ENCODE measurements around the gene AIP. TPM values are rescaled to one million over a fixed set of nuclear protein-coding genes. Genes with fewer than 3 reads are reported as not detected.
"Not testable (repeated sequence)": the region's sequence is repeated elsewhere in the genome, so short reads cannot be mapped to it uniquely, and the experiment has no call there.

AIP gene
- total RNA-seq, 2 experiments from 2014 or later: 152 to 159 TPM

GRCh38 chr11:67510023-67510345 is 27.2 kb downstream of the AIP start:
- Mint-ChIP-seq H3K4me3 (no peak overlapping the region), H3K27ac (no peak overlapping the region), H3K4me1 (peaks cover 35% of the 10 kb centered on the region), H3K27me3 (peaks cover 17% of the 10 kb centered on the region), H3K36me3 (ENCODE audit: low read depth) (peaks cover 13% of the 10 kb centered on the region), H3K9me3 (no peaks in the 10 kb centered on the region)
- ChIA-PET POLR2A (no interaction called here), CTCF (no interaction called here)
- DNase-seq: no peak

DNA sequence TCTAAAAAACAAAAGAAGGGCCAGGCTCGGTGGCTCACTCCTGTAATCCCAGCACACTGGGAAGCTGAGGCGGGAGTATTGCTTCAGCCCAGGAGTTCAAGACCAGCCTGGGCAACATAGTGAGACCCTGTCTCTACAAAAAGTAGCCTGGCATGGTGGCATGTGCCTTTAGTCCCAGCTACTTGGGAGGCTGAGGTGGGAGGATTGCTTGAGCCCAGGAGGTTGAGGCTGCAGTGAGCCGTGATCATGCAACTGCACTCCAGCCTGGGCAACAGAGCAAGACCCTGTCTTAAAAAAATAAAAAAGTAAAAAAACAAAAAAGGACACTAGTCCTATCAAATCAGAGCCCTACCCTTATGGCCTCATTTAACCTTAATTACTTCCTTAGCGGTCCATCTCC is 28.7 kb downstream of the AIP start:
- Mint-ChIP-seq H3K4me1 (peaks cover 23% of the 10 kb centered on the region), H3K27me3 (peaks cover 17% of the 10 kb centered on the region)
- H3K9me3 Mint-ChIP-seq; H3K4me3 Mint-ChIP-seq; H3K27ac Mint-ChIP-seq; POLR2A ChIA-PET; H3K36me3 Mint-ChIP-seq (ENCODE audit: low read depth); DNase-seq: not testable (repeated sequence)
- CTCF ChIA-PET: interaction anchor here (0.6 kb wide), 1 partner anchor 221 kb away, joined by 3 read pairs; no protein-coding TSS in a partner anchor

GRCh38 chr11:67514116-67514515 is 31.3 kb downstream of the AIP start:
- ChIA-PET POLR2A (no interaction called here), CTCF (interaction anchor here (1.6 kb wide), 1 partner anchor 100 kb away, joined by 4 read pairs; no protein-coding TSS in a partner anchor)
- H3K9me3 Mint-ChIP-seq: no peaks in the 10 kb centered on the region
- peaks cover 17% of the 10 kb centered on the region for H3K27me3 Mint-ChIP-seq
- H3K4me3 Mint-ChIP-seq: no peak overlapping the region
- no peak for DNase-seq
- H3K4me1 Mint-ChIP-seq: peaks cover 5% of the 10 kb centered on the region
- no peak overlapping the region for H3K27ac Mint-ChIP-seq
- H3K36me3 Mint-ChIP-seq (ENCODE audit: low read depth): no peaks in the 10 kb centered on the region

DNA sequence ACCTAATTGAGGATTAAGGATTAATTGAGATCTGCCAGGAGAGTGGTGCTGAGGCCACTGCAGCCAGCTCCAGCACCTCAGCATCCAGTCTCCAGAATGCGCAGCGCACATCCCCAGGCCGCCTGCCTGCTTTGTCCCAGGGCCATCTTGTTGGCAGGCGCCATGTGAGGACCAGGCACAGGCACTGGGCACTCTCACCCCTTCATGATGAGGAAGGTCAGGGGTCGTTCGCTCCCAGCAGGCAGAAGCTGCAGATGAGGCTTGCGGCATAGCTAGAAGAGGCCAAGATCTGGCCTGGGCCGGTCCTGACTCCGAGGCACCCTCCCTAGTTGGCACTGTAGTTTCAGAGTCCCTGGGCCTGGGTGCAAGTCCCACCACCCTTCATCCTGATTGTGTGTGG is 34.0 kb downstream of the AIP start:
- CTCF ChIA-PET: no interaction called here
- peaks cover 11% of the 10 kb centered on the region for H3K27me3 Mint-ChIP-seq

GRCh38 chr11:67517784-67518552 is 35.1 kb downstream of the AIP start:
- peaks cover 9% of the 10 kb centered on the region for H3K27me3 Mint-ChIP-seq
- H3K4me3 Mint-ChIP-seq: no peak overlapping the region
- DNase-seq: no peak
- H3K4me1 Mint-ChIP-seq: no peaks in the 10 kb centered on the region
- H3K27ac Mint-ChIP-seq: no peak overlapping the region
- H3K9me3 Mint-ChIP-seq: no peaks in the 10 kb centered on the region
- H3K36me3 Mint-ChIP-seq (ENCODE audit: low read depth): no peaks in the 10 kb centered on the region
- ChIA-PET CTCF (no interaction called here), POLR2A (no interaction called here)

More for the DNA sequence above, 34.0 kb downstream of the AIP start:
- Mint-ChIP-seq H3K4me1 (no peaks in the 10 kb centered on the region), H3K9me3 (no peaks in the 10 kb centered on the region), H3K4me3 (no peak overlapping the region), H3K27ac (no peak overlapping the region), H3K36me3 (ENCODE audit: low read depth) (no peaks in the 10 kb centered on the region)
- DNase-seq: no peak
- POLR2A ChIA-PET: no interaction called here

GRCh38 chr11:67519726-67520125 is 36.9 kb downstream of the AIP start:
- H3K36me3 Mint-ChIP-seq (ENCODE audit: low read depth): no peaks in the 10 kb centered on the region
- no peaks in the 10 kb centered on the region for H3K27me3 Mint-ChIP-seq
- ChIA-PET CTCF (no interaction called here), POLR2A (no interaction called here)
- DNase-seq: no peak
- no peaks in the 10 kb centered on the region for H3K9me3 Mint-ChIP-seq
- no peaks in the 10 kb centered on the region for H3K4me1 Mint-ChIP-seq
- H3K4me3 Mint-ChIP-seq: no peak overlapping the region
- no peak overlapping the region for H3K27ac Mint-ChIP-seq

DNA sequence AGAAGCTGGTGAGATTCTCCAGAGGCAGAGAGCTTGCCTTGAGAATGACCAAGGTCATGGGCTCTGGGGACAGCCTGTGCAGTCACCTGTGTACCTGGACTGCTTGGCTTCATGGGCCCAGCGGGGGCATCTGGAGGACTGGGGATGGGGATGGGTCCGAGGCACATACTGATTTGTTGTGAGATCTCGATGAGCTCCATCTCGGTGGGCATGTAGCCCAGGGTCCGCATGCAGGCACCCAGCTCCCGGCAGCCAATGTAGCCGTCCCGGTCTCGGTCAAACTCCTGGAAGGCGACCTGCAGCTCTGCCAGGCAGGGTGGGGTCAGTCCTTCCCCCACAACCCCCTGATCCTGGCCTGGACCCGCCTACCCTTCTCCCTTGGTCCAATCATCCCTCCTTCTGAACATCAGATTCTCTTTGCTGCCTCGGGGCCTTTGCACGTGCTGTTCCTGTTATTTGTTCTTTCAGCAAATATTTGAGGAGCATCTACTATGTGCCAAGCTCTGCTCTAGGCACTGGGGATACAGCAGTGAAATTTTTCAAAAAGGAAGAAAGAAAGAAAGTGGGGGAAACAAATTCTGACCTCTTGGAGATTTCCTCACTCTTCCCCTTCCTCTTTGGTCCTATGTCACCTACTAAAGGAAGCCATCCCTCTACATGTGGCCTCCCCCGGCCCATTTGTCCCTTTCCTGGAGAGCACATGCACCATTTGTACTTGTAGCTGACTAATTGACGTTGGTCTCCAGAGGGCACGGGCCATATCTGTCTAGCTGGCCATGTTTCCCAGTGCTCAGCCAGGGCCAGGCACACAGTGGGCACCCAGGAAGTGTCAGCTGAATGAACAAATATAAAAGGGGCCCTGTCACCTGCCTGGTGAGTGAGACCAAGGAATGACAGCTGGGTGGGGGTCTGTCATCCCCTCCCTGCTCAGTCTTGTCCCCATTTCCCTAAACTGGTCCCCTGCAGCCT is 38.3 kb downstream of the AIP start:
- Mint-ChIP-seq H3K4me3 (no peak overlapping the region), H3K9me3 (no peaks in the 10 kb centered on the region), H3K4me1 (no peaks in the 10 kb centered on the region), H3K27ac (no peak overlapping the region), H3K27me3 (no peaks in the 10 kb centered on the region), H3K36me3 (ENCODE audit: low read depth) (no peaks in the 10 kb centered on the region)
- POLR2A ChIA-PET: no interaction called here
- CTCF ChIA-PET: interaction anchor here (0.6 kb wide), 1 partner anchor 177 kb away, joined by 4 read pairs; no protein-coding TSS in a partner anchor
- DNase-seq: no peak

DNA sequence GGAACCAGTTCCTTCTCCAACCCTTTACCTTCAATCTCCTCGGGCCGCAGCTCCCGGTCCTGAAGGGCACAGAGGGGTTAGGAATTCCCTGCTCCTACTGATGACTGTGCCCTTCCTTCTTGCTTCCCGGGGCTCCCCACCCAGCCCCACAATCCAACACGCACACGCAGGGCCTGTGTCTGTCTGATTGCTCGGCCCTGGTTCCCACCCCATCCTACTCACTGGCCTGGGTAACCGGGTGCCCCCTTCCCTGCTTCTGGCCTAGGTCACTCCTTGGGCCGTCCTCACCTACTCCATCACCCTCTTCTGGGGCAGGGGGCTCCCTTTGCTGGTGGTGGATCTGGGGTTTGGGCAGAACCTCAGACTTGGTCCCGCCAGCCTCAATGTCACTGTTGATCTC is 39.1 kb downstream of the AIP start:
- no peaks in the 10 kb centered on the region for H3K4me1 Mint-ChIP-seq
- no peak for DNase-seq
- POLR2A ChIA-PET: no interaction called here
- CTCF ChIA-PET: no interaction called here
- H3K27ac Mint-ChIP-seq: no peak overlapping the region
- no peak overlapping the region for H3K4me3 Mint-ChIP-seq
- H3K9me3 Mint-ChIP-seq: no peaks in the 10 kb centered on the region
- no peaks in the 10 kb centered on the region for H3K27me3 Mint-ChIP-seq
- no peaks in the 10 kb centered on the region for H3K36me3 Mint-ChIP-seq (ENCODE audit: low read depth)

GRCh38 chr11:67522338-67522737 is 39.5 kb downstream of the AIP start:
- H3K27ac Mint-ChIP-seq: no peak overlapping the region
- CTCF ChIA-PET: no interaction called here
- POLR2A ChIA-PET: no interaction called here

DNA sequence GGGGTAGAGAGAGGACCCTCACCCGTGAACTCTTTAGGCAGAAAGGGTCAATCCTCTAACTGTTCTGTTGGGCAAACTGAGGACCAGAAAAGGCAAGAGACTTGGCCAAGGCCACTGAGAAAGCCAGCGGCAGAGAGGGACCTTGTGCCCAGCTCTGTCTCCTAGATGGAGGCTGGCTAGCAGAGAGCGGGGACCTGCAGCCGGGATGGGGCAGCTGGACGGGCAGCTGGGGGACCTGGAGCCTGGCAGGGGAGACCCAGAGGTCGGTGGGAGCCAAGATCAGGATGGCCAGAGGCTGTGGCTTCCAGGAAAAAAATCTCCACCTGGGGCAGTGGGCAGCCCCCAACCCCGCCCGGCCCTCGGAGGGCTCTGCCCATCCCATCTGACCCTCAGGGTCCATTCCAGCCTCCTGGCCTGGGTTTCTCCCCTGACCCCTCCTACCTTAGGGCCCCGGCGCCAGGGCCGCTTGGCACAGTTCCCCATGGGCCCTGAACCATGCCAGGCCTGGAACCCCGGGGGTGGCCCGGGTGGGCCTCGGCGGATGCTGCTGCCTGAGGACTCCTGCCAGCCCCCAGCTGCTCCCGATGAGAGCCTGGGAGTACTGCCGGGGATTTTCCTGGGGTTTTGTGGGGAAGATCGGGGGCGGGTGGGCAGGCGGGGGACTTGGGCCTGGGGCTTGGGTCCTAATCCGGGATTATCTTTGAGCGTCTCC is 40.2 kb downstream of the AIP start, which contains the start of gene CABP2:
Gene CABP2 (minus strand): TSS at position 603 of the 712 bp plus-strand sequence. CDS start 120 bp downstream, at position 483.
- H3K27me3 Mint-ChIP-seq: peaks cover 5% of the 10 kb centered on the region
- CTCF ChIA-PET: no interaction called here
- H3K4me3 Mint-ChIP-seq: no peak within 1 kb of the TSS
- H3K36me3 Mint-ChIP-seq (ENCODE audit: low read depth): no peaks in the 10 kb centered on the region
- H3K9me3 Mint-ChIP-seq: no peaks in the 10 kb centered on the region
- no peak for DNase-seq
- H3K4me1 Mint-ChIP-seq: no peaks in the 10 kb centered on the region
- no peak within 1 kb of the TSS for H3K27ac Mint-ChIP-seq
- POLR2A ChIA-PET: no interaction called here

More at GRCh38 chr11:67522338-67522737, 39.5 kb downstream of the AIP start:
- Mint-ChIP-seq H3K36me3 (ENCODE audit: low read depth) (no peaks in the 10 kb centered on the region), H3K9me3 (no peaks in the 10 kb centered on the region), H3K4me3 (no peak overlapping the region), H3K27me3 (peaks cover 2% of the 10 kb centered on the region), H3K4me1 (no peaks in the 10 kb centered on the region)
- DNase-seq: no peak

- Mint-ChIP-seq H3K36me3 (ENCODE audit: low read depth) (no peaks in the 10 kb centered on the region), H3K27me3 (peaks cover 5% of the 10 kb centered on the region), H3K9me3 (no peaks in the 10 kb centered on the region), H3K4me3 (no peak overlapping the region), H3K27ac (no peak overlapping the region), H3K4me1 (no peaks in the 10 kb centered on the region)
- POLR2A ChIA-PET: no interaction called here
- DNase-seq: no peak
- CTCF ChIA-PET: no interaction called here
Measured at GRCh38 chr11:67523556-67524479, 41.0 kb downstream of the AIP start.

DNA sequence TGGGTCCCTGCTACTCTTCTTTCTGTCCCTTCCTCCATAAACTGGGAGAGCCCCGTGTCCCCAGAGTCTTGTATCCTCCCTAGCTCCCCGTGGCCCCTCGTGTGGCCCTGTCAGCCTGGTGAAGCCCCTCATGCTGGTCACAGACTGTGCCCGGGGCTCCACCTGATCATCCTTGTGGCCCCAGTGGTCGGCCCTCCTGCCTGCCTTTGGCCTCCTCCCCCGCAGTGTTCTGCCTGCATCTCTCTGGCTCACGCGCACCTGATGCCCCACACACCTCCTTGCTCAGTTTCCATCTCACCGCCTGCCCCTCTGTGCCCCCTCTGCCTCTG is 41.6 kb downstream of the AIP start:
- no peaks in the 10 kb centered on the region for H3K36me3 Mint-ChIP-seq (ENCODE audit: low read depth)
- H3K4me3 Mint-ChIP-seq: no peak overlapping the region
- H3K27me3 Mint-ChIP-seq: peaks cover 7% of the 10 kb centered on the region
- no peak overlapping the region for H3K27ac Mint-ChIP-seq
- no peaks in the 10 kb centered on the region for H3K9me3 Mint-ChIP-seq
- POLR2A ChIA-PET: no interaction called here
- H3K4me1 Mint-ChIP-seq: no peaks in the 10 kb centered on the region
- no peak for DNase-seq
- CTCF ChIA-PET: no interaction called here

Measured in activated CD4-positive, alpha-beta memory T cell treated with anti-CD3 and anti-CD28 coated beads, Interleukin-2, amount 10 ng/mL, durations not matched to agents 7 days and 5 days (primary cell).